HG02885 (cell line): Measurements from ENCODE around the gene LRP1B.
A peak's percentile ranks its signal among the peaks of the same experiment; 100 is the strongest.

Experiments used
- ATAC-seq: cut with Tn5 transposase; IDR thresholded peaks from one replicate; pipeline ENCODE4 v1.9.1; 2021; ENCODE audit warnings: mild to moderate bottlenecking; ENCODE audit not compliant: unreplicated experiment, poor library complexity

The LRP1B gene

DNA sequence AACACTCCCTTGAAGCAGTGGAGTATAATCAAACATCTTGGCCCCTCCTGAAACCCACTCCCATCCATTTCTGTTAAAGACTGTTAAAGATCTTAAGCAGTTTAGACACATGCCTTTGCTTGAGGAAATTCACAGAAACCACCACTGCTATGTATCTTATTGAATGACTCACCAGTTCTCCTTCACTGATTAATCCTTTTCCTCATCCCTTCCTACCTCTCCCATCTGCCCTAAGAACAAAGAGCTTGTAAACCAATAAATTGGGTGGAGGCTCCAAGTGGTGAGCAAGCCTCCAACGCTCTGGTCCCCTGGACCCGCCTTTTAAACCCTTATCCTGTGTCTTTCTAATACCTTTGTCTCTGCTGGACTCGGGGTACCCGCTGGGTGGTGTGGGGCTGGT lies 746.1 kb downstream of the LRP1B start:
- no peak for ATAC-seq

DNA sequence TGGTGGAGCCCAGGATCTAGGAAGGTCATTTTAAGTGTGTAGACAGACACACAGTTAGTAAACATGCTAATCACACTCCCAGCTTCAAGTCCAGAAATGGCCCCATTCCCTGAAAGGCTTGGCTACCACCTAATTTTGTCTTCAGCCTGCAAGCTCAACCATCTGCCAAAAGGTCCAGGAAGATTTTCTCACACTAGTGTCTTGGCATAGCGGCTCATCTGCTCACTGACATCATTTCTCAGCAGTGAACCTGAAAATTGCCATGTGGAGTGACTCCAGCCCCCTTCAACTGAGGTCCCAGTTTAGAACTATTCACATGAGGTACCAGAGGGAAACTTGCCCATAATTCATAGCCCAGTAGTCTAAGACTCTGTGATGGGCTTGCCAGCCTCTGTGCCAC lies 748.9 kb downstream of the LRP1B start:
- ATAC-seq = no peak

DNA sequence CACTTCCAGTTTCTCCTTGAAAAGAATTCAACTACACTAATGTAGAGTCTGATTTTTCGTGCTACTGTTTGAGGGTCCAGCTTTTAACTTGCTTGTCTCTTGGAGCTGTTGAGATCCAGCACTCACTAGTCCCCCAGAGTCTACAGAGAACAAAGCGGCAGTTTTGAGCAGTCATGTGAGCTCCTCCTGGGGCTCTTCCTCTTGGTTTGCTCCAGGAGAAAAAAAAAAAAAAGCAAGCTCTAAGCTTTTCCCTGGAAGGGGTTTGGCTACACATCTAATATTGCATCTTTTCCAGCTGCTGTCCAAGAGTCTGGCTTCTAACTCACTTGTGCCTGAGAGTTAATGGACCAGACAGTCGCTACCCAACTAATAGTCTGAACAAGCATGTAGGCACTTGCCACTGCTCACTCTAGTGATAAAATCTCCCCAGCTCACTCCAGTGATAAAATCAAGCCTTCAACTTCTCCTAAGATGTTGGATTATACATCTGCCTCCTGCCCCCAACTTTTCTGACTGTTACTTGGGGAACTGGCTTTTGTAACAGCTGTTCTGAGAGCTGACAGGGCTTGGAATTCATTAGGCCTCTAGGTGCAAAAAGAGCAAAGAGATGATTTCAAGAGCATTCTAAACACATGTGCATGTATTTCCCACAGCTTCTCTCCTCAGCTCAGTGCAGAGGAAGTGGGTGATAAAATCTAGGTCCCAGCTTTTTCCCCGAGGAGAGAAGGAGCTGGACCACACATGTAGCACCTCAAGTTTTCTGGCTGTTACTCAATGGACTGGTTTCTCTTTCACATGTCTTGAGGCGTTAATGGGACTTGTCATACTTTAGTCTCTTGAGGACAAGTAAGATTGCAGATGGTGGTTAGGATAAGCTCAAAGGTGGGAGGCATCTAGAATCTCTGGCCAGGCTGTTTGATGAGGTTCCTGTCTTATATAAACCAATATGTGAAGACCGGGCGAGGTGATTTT lies 750.5 kb downstream of the LRP1B start:
- no peak for ATAC-seq

GRCh38 chr2:141364821-141365220 lies 766.0 kb downstream of the LRP1B start:
- no peak for ATAC-seq

- no peak for ATAC-seq
These were observed 768.5 kb downstream of the LRP1B start for GRCh38 chr2:141362311-141362710.

- no peak for ATAC-seq
These were observed 782.3 kb downstream of the LRP1B start for GRCh38 chr2:141348481-141348880.

DNA sequence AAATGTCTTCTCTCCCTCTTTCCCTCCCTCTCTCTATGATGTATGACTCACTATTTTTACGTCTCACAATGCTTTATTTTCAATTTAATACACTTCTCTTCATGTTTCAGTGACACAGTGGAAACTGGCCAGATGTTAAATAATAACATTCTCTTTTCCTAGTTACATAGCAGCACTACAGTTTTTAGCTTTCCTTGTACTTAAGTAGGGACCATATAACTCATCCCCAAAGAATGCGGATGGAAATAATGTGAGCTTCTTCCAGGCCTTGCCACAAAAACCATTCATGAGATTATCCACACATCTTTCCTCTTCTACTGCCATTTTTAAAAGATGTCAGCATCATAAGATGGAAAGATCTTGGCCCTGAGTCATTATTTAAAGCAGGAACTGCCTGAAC lies 789.4 kb downstream of the LRP1B start:
- ATAC-seq = no peak

DNA sequence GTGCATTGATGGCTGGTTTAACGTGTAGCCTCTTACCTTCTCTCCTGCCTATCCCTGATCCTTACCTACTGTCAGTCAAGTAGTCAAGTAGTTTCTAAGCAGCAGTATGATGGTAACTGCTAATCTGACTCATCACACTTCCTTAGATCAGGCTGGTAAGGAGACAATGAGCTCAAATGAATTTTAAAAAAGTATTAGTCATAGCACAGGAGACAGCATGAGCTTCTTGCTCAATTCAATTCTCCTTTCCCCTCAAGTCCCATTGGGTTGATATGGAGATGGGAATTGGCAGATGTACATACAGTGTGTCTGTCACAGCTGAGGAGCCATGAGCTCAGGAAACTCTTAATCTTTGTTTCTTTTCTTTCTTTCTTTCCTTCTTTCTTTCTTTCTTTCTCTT lies 799.7 kb downstream of the LRP1B start:
- no peak for ATAC-seq

DNA sequence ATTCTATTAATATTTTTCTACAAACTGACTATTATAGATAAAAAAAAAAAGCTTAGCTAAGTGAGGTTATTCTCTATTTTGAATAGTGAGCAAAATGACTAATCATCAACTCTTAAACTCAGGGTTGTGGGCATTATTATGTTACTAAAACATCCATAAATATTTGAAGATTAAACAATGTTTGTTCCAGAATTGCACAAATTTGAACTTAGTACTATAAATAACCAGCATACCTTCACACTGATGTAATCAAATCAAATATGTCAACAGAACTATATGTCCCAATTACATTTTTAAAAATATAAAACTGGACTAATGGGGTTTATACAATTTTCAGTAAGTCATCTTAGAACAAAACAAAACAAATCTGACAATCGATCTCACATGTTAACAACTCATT lies 800.9 kb downstream of the LRP1B start:
- no peak for ATAC-seq

DNA sequence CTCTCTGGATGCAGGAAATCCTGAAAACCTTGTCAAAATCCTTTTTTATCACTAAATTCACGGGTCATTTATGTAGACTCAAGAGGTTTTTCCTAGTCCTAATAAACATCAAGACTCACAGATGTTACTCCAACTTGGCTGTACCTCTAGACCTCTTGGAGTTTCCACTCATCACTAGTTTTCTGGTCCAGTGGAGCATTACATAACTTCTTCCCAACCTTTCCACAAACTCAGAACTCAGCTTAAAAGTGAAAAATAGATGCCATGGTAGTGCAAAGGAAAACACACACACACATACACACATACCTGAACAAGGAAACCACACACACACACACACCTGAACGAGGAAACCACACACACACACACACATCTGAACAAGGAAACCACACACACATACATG lies 807.2 kb downstream of the LRP1B start:
- no peak for ATAC-seq

DNA sequence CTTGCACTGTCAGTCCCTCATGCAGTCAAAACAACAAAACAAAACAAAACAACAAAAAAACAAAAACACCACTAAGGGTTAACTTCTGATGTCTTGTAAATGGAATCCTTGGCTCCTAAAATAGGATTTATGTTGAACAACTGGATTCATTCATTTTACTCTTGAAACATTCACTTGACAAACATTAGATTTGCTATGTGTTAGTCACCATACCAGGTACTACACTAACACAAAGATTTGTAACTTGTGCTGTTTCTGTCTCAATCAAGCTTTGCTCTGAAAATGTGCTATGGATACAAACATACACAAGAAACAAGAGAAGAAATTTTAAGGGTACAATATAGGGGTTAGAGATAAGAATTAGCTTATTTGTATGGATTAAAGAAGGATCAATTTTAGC lies 812.8 kb downstream of the LRP1B start:
- ATAC-seq = no peak

DNA sequence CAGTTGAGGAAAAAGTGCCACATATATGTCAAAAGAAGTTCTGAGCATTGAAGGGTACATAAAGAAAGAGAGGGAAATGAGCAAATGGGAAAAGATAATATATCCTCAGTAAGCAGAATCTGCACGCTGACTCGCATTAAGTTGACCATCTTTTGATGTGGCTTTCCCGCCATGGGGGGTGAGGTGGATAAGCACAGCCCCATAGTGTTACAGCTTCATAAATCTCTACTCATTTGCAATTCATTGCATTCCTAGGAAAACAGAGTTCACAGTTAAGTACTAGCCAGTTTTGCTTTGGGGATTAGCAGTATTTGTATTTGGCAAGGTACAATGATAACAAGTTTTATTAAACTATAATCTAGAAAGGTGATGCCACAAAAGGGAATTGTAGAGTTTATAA lies 814.2 kb downstream of the LRP1B start:
- ATAC-seq = no peak

DNA sequence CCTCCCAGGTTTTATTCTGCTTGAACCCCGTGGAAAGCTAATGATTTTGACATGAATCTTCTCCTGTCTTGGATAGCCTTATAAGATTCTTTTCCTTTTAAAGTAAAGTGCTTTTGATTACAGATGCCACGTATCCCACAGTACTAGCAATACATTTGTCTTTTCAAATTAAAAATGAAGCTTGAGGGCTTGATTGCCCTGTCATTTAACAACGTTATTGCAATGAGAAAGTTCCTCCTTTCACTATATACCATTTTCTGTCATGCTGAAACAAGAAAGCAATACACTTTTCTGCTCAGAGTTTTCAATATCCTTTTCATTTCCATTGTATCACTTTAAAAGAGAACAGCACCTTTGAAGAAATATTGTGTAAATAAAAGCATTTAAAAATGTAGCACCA lies 814.7 kb downstream of the LRP1B start:
- ATAC-seq = no peak

DNA sequence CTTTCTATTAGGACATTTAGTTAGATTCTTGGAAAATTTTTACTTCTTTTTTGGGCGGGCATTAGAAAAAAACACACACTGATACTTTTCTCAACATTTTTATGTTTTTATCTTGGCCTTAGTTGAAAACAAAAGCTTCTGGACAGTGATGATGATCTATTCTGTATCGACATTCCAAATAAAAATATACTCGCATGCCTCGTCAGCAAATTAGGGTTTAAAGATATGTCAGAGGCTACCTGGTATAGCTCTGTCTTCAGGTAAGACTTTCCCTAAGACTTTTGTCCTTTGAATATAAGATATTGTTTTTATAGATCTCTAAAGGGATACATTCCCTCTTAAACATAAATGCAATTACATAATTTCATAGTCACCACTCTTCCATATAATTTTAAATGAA lies 816.8 kb downstream of the LRP1B start:
- no peak for ATAC-seq

GRCh38 chr2:141311430-141311829 lies 819.4 kb downstream of the LRP1B start:
- peak; percentile 56 for ATAC-seq

DNA sequence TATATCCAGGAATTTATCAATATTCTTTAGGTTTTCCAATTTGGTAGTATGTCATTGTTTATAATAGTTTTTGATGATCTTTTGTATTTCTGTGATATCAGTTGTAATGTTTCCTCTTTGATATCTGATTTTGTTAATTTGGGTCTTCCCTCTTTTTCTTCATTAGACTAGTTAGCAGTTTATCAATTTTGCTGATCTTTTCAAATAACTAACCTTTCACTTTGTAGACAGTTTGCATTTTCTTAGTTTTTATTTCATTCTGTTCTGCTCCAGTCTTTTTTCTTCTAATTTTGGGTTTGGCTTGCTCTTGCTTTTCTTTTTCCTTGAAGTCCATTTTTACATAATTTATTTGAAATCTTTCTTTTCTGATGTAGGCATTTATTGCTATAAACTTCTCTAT lies 824.4 kb downstream of the LRP1B start:
- no peak for ATAC-seq

GRCh38 chr2:141301551-141301950 lies 829.3 kb downstream of the LRP1B start:
- ATAC-seq = no peak

DNA sequence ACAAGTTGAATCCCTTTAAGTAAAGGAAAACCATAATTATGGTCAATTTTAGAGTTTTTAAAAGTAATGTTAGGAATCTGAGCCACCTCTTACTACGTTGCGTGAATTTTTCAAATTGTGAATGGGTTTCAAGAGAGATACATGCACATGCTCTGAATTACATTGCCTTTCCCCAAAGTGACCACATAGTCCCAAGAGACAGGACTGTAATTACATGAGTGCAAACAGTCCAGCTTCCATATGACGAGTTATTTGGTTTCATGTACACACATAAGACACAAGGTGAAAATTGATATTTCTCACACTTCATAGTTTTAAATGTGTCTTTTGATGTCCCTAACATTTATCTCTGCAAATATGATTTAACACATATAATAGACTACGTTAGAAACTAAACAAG lies 850.8 kb downstream of the LRP1B start:
- no peak for ATAC-seq

GRCh38 chr2:141271346-141271745 lies 859.5 kb downstream of the LRP1B start:
- no peak for ATAC-seq

DNA sequence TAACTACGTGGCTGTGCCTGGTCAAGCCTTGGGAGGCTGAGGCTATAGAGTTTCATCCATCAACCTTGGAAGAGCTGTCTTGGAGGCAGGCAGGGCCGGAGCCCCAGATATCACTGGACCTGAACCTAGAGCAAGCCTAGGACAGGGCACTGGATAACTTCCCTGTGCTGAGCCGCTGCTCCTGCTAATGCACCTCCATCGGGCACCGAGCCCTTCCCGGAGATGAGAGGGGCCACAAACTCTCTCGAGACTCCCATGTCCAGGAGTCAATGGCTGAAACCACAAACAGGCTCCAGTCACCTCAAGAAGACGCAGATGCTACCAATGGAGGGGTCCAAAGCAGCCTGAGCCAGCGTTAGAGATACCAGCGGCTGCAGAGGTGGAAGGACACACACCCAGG lies 866.0 kb downstream of the LRP1B start:
- ATAC-seq = no peak

DNA sequence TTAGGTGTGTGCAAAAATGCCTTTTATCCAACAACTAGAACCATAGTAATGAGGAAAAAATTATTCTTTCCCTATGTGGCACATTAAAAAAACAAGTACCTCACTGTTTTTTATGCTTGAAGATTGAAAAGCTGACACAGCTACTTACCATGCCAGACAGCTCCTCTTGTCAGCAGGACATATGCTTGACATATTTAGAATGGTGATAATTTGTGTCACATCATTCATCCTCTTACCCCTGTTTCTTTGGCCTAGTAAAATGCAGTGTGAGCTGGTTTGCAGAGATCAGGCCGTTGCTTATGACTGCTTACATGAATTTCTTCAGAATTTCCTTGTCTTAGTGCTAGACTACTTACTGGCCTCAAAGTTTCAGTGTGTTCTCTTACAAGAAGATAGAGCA lies 869.9 kb downstream of the LRP1B start:
- ATAC-seq = no peak

DNA sequence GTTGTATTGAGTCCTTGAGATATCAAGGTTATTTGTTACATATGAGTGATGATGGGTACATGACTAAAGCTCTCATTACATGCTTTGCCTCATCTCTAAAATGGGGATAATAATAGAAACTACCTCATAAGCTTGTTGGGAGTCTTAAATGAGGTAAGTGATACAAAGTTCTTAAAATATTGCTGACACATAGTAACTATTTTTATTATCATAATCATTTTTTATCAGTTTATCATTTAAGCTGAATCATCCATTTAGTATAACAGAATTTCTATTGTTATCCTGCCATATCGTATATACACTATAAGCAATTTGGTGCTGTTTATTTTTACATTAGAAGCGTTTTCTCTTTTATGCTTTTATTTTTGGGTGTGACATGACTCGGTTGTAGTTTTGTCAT lies 871.1 kb downstream of the LRP1B start:
- ATAC-seq = no peak
